ENCODE results near the gene CCNB1.
A peak's percentile ranks its signal among the peaks of the same experiment; 100 is the strongest.
"Not testable (repeated sequence)": the region's sequence is repeated elsewhere in the genome, so short reads cannot be mapped to it uniquely, and the experiment has no call there.

Gene CCNB1

DNA sequence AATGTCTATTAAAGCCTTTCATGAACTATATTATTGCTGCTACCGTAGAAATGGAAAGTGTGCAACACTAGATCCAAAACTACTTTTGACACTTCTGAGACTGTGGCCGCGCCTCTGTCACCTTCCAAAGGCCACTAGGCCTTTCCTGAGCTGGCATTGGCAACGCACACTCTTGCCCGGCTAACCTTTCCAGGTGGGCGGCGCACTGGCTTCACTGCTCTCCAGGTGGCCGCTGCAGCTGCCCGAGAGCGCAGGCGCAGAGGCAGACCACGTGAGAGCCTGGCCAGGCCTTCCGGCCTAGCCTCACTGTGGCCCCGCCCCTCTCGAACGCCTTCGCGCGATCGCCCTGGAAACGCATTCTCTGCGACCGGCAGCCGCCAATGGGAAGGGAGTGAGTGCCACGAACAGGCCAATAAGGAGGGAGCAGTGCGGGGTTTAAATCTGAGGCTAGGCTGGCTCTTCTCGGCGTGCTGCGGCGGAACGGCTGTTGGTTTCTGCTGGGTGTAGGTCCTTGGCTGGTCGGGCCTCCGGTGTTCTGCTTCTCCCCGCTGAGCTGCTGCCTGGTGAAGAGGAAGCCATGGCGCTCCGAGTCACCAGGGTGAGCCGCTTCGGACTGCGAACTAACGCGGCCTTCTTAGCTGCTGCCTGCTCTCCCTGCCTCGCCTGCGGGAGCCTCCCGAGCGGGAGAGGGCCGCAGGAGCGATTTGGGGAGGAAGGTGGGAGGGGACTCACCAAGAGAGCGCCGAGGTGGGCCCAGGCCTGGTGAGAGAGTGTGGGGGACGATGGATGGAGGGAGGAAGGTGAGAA lies at the start of gene CCNB1:
TSS of gene CCNB1 (plus strand) at position 465 of the 807 bp plus-strand sequence. CDS start at position 578, 113 bp downstream.
- Histone ChIP-seq H4K20me1 (peaks cover 0 to 4% (median 0%) of the 10 kb centered on the region in 11 experiments; a peak in 3 of 22 replicates), H3K27ac (peak within 1 kb of the TSS; percentile 18 to 94 (median 87); a peak in 21 of 22 replicates), H3K9me3 (replicated peaks in 1 of 11) (peaks cover 20 to 37% (median 28%) of the 10 kb centered on the region in 11 experiments), H3K9ac (peak within 1 kb of the TSS; percentile 76 to 91 (median 87)), H3K4me1 (peaks cover 16 to 42% (median 23%) of the 10 kb centered on the region in 10 experiments), H3K4me2 (peak within 1 kb of the TSS; percentile 81 to 97 (median 88)), H3K27me3 (no peaks in the 10 kb centered on the region), H3K36me3 (peaks cover 2 to 43% (median 42%) of the 10 kb centered on the region in 11 experiments; a peak in 21 of 22 replicates), H3K4me3 (peak within 1 kb of the TSS; percentile 64 to 86 (median 78))
- no peak for TF ChIP-seq Cebpa-rat (IDR thresholded peaks at IDR 0.05)

- H3K36me3 ChIP-seq, result peaks cover 50 to 94% (median 79%) of the 10 kb centered on the region in 11 experiments
- H3K27ac ChIP-seq, result no peak overlapping the region
- H3K9me3 ChIP-seq (replicated peaks in 1 of 11), result no peaks in the 10 kb centered on the region
- no peaks in the 10 kb centered on the region for H3K27me3 ChIP-seq
- H4K20me1 ChIP-seq, result no peaks in the 10 kb centered on the region
- H3K9ac ChIP-seq, result no peak overlapping the region
- H3K4me3 ChIP-seq, result no peak overlapping the region
- no peak for TF ChIP-seq Cebpa-rat (IDR thresholded peaks at IDR 0.05)
- H3K4me2 ChIP-seq, result no peak overlapping the region
- no peaks in the 10 kb centered on the region for H3K4me1 ChIP-seq
Measured at GRCh38 chr5:69129413-69129812, 37.5 kb upstream of the CCNB1 start.

GRCh38 chr5:69130241-69130640 lies 36.7 kb upstream of the CCNB1 start:
- H3K4me3 ChIP-seq, result no peak overlapping the region
- no peaks in the 10 kb centered on the region for H3K9me3 ChIP-seq (replicated peaks in 1 of 11)
- H3K27me3 ChIP-seq, result no peaks in the 10 kb centered on the region
- no peaks in the 10 kb centered on the region for H4K20me1 ChIP-seq
- no peak overlapping the region for H3K27ac ChIP-seq
- H3K4me2 ChIP-seq, result no peak overlapping the region
- no peak for TF ChIP-seq Cebpa-rat (IDR thresholded peaks at IDR 0.05)
- no peak overlapping the region for H3K9ac ChIP-seq
- H3K4me1 ChIP-seq, result no peaks in the 10 kb centered on the region
- H3K36me3 ChIP-seq, result peaks cover 42 to 86% (median 71%) of the 10 kb centered on the region in 11 experiments

- Histone ChIP-seq H3K9ac (no peak overlapping the region), H3K4me3 (no peak overlapping the region), H3K27me3 (no peaks in the 10 kb centered on the region), H3K36me3 (peaks cover 32 to 76% (median 60%) of the 10 kb centered on the region in 11 experiments), H4K20me1 (no peaks in the 10 kb centered on the region), H3K4me2 (no peak overlapping the region), H3K27ac (no peak overlapping the region), H3K4me1 (peaks cover 0 to 8% (median 6%) of the 10 kb centered on the region in 10 experiments; a peak in 9 of 20 replicates), H3K9me3 (replicated peaks in 1 of 11) (no peaks in the 10 kb centered on the region)
- TF ChIP-seq Cebpa-rat (IDR thresholded peaks at IDR 0.05), result no peak
Measured at GRCh38 chr5:69131304-69131703, 35.6 kb upstream of the CCNB1 start.

- Histone ChIP-seq H3K27me3 (no peaks in the 10 kb centered on the region), H3K27ac (no peak overlapping the region), H3K4me3 (no peak overlapping the region), H3K36me3 (peaks cover 13 to 48% (median 37%) of the 10 kb centered on the region in 11 experiments), H4K20me1 (no peaks in the 10 kb centered on the region), H3K9me3 (replicated peaks in 1 of 11) (peaks cover 0 to 13% (median 6%) of the 10 kb centered on the region in 11 experiments; a peak in 9 of 22 replicates), H3K9ac (no peak overlapping the region), H3K4me2 (no peak overlapping the region), H3K4me1 (peaks cover 0 to 12% (median 8%) of the 10 kb centered on the region in 10 experiments; a peak in 10 of 20 replicates)
- no peak for TF ChIP-seq Cebpa-rat (IDR thresholded peaks at IDR 0.05)
Measured at GRCh38 chr5:69134126-69134525, 32.8 kb upstream of the CCNB1 start.

- Histone ChIP-seq H4K20me1 (no peaks in the 10 kb centered on the region), H3K9me3 (replicated peaks in 1 of 11) (peaks cover 8 to 25% (median 18%) of the 10 kb centered on the region in 11 experiments), H3K36me3 (peaks cover 6 to 32% (median 26%) of the 10 kb centered on the region in 11 experiments; a peak in 21 of 22 replicates), H3K9ac (peak overlapping the region in 3 of 11 experiments; percentile 1 to 53 (median 43); a peak in 4 of 22 replicates), H3K27ac (peak overlapping the region in 8 of 11 experiments; percentile 27 to 72 (median 42); a peak in 10 of 22 replicates), H3K4me1 (peaks cover 0 to 12% (median 8%) of the 10 kb centered on the region in 10 experiments; a peak in 10 of 20 replicates), H3K4me3 (no peak overlapping the region), H3K27me3 (no peaks in the 10 kb centered on the region), H3K4me2 (peak overlapping the region in 7 of 11 experiments; percentile 5 to 36 (median 16); a peak in 8 of 22 replicates)
- TF ChIP-seq Cebpa-rat (IDR thresholded peaks at IDR 0.05), result peak in 2 of 11 experiments; percentile 17 to 21; a peak in 2 of 22 replicates
Measured at GRCh38 chr5:69136293-69136692, 30.7 kb upstream of the CCNB1 start.

GRCh38 chr5:69137208-69137607 lies 29.7 kb upstream of the CCNB1 start:
- H3K27ac ChIP-seq, result peak overlapping the region in 4 of 11 experiments; percentile 12 to 50 (median 48); a peak in 4 of 22 replicates

DNA sequence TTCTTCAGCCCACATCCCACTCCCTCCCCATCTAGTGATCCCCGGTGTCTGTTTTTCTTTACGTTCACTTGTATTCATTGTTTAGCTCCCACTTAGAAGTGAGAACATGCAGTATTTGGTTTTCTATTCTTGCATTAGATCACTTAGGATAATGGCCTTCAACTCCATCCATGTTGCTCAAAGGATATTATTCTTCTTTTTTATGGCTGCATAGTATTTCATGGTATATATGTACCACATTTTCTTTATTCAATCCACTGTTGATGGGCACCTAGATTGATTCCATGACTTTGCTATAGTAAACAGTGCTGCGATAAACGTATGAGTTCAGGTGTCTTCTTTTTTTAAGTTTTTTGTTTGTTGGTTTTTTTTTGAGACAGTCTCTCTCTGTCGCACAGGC lies 29.1 kb upstream of the CCNB1 start:
- no peak for TF ChIP-seq Cebpa-rat (IDR thresholded peaks at IDR 0.05)
- H4K20me1 ChIP-seq, result no peaks in the 10 kb centered on the region
- no peak overlapping the region for H3K4me2 ChIP-seq
- peaks cover 11 to 30% (median 21%) of the 10 kb centered on the region in 11 experiments for H3K9me3 ChIP-seq (replicated peaks in 1 of 11)
- H3K9ac ChIP-seq, result no peak overlapping the region
- H3K27me3 ChIP-seq, result no peaks in the 10 kb centered on the region
- no peak overlapping the region for H3K4me3 ChIP-seq
- peaks cover 0 to 12% (median 8%) of the 10 kb centered on the region in 10 experiments; a peak in 10 of 20 replicates for H3K4me1 ChIP-seq
- H3K36me3 ChIP-seq, result peaks cover 0 to 18% (median 16%) of the 10 kb centered on the region in 11 experiments; a peak in 16 of 22 replicates
- H3K27ac ChIP-seq, result no peak overlapping the region

More at GRCh38 chr5:69137208-69137607, 29.7 kb upstream of the CCNB1 start:
- not testable (repeated sequence) for H4K20me1 ChIP-seq, H3K9ac ChIP-seq, H3K4me2 ChIP-seq, H3K27me3 ChIP-seq, H3K4me3 ChIP-seq
- Histone ChIP-seq H3K9me3 (replicated peaks in 1 of 11) (peaks cover 11 to 30% (median 21%) of the 10 kb centered on the region in 11 experiments), H3K4me1 (peaks cover 0 to 12% (median 8%) of the 10 kb centered on the region in 10 experiments; a peak in 10 of 20 replicates), H3K36me3 (peaks cover 0 to 22% (median 19%) of the 10 kb centered on the region in 11 experiments; a peak in 18 of 22 replicates)

- Histone ChIP-seq H3K4me3 (no peak overlapping the region), H3K4me1 (peaks cover 0 to 12% (median 8%) of the 10 kb centered on the region in 10 experiments; a peak in 10 of 20 replicates), H3K9me3 (replicated peaks in 1 of 11) (peaks cover 11 to 30% (median 21%) of the 10 kb centered on the region in 11 experiments), H3K36me3 (peaks cover 0 to 8% (median 7%) of the 10 kb centered on the region in 11 experiments; a peak in 15 of 22 replicates), H3K4me2 (no peak overlapping the region), H4K20me1 (no peaks in the 10 kb centered on the region), H3K9ac (no peak overlapping the region), H3K27me3 (no peaks in the 10 kb centered on the region), H3K27ac (no peak overlapping the region)
- TF ChIP-seq Cebpa-rat (IDR thresholded peaks at IDR 0.05), result no peak
Measured at GRCh38 chr5:69138766-69139165, 28.2 kb upstream of the CCNB1 start.

- H4K20me1 ChIP-seq, H3K36me3 ChIP-seq, H3K4me2 ChIP-seq, H3K9ac ChIP-seq, H3K4me3 ChIP-seq, H3K27ac ChIP-seq, H3K27me3 ChIP-seq: not testable (repeated sequence)
- H3K4me1 ChIP-seq, result peaks cover 0 to 12% (median 8%) of the 10 kb centered on the region in 10 experiments; a peak in 10 of 20 replicates
- peaks cover 11 to 30% (median 21%) of the 10 kb centered on the region in 11 experiments for H3K9me3 ChIP-seq (replicated peaks in 1 of 11)
Measured at GRCh38 chr5:69140239-69140638, 26.7 kb upstream of the CCNB1 start.
